SK-N-SH (cell line): ENCODE measurements around the gene HSFX1. TPM values are rescaled to one million over a fixed set of nuclear protein-coding genes. Genes with fewer than 3 reads are reported as not detected.

Experiments
- CTCF ChIA-PET: fragments of 300-600, 350-600 bp; formaldehyde crosslinking; extraction: SDS; loops from one replicate; lab custom pipeline; 2021; lab: Yijun Ruan, JAX
- POLR2A ChIA-PET: fragments of 350-600 bp; sonication (Branson Sonifier 250); formaldehyde crosslinking; extraction: SDS; loops from one replicate; lab custom pipeline; 2020; ENCODE audit warnings: antibody characterized with exemption, inconsistent platforms; lab: Yijun Ruan, JAX
- DNase-seq: peaks from one replicate; pipeline ENCODE4 v3.0.0; 2012
- H2AFZ ChIP-seq: fragments of 200-600 bp; sonication (generic); 2 replicates; pipeline ENCODE4 v1.8.1; 2016; ENCODE audit warnings: antibody characterized with exemption, mild to moderate bottlenecking, low read depth
- H3F3A ChIP-seq: fragments of 200-600 bp; sonication (generic); replicated peaks from 2 replicates; pipeline ENCODE3; 2016; ENCODE audit warnings: antibody characterized with exemption, mild to moderate bottlenecking; ENCODE audit not compliant: insufficient read depth
- H3K27ac ChIP-seq, 2 experiments: fragments of 200-500 bp in 1 of 2; fragments of 200-600 bp in 1 of 2; sonication (Bioruptor generic) in 1 of 2; sonication (generic), shearing (Covaris generic) in 1 of 2; 2 replicates each; pipeline versions ENCODE4 v1.5.1 to v1.6.1; 2014 to 2016; ENCODE audit warnings: low read depth in 2 of 2, inconsistent platforms in 1 of 2, low read length in 1 of 2, mild to moderate bottlenecking in 1 of 2, mixed read lengths in 1 of 2
- H3K27me3 ChIP-seq: fragments of 200-600 bp; sonication (generic), shearing (Covaris generic); 2 replicates; pipeline ENCODE4 v1.6.1; 2016; ENCODE audit warnings: mixed run types; ENCODE audit not compliant: insufficient read depth
- H3K36me3 ChIP-seq, 2 experiments: fragments of 200-500 bp in 1 of 2; fragments of 200-600 bp in 1 of 2; sonication (Bioruptor generic) in 1 of 2; sonication (generic) in 1 of 2; replicated peaks in 1 of 2; 2 replicates each; pipeline versions ENCODE3 to v1.5.1; 2014 to 2016; ENCODE audit warnings: low read length in 1 of 2, mild to moderate bottlenecking in 1 of 2; ENCODE audit not compliant: insufficient read depth in 2 of 2, control insufficient read depth in 1 of 2
- H3K4me1 ChIP-seq, 2 experiments: fragments of 200-500 bp in 1 of 2; fragments of 200-600 bp in 1 of 2; sonication (Bioruptor generic) in 1 of 2; sonication (generic), shearing (Covaris generic) in 1 of 2; 2 replicates each; pipeline versions ENCODE4 v1.5.1 to v1.6.1; 2014 to 2016; ENCODE audit warnings: low read depth in 1 of 2, low read length in 1 of 2, mixed run types in 1 of 2; ENCODE audit not compliant: insufficient read depth in 2 of 2, control insufficient read depth in 1 of 2
- H3K4me2 ChIP-seq: fragments of 200-600 bp; sonication (generic), shearing (Covaris generic); 2 replicates; pipeline ENCODE4 v1.6.1; 2017; ENCODE audit warnings: mixed run types
- H3K4me3 ChIP-seq, 2 experiments: fragments of 200-500 bp in 1 of 2; fragments of 200-600 bp in 1 of 2; sonication (Bioruptor generic) in 1 of 2; sonication (generic), shearing (Covaris generic) in 1 of 2; 2 replicates each; pipeline versions ENCODE4 v1.5.1 to v1.8.1; 2014 to 2016; ENCODE audit warnings: low read depth in 2 of 2, inconsistent platforms in 1 of 2, low read length in 1 of 2, mild to moderate bottlenecking in 1 of 2, mixed read lengths in 1 of 2, moderate library complexity in 1 of 2
- H3K79me2 ChIP-seq: fragments of 200-600 bp; sonication (generic); 2 replicates; pipeline ENCODE4 v1.8.1; 2017; ENCODE audit warnings: mild to moderate bottlenecking; ENCODE audit not compliant: insufficient read depth
- H3K9ac ChIP-seq: fragments of 200-600 bp; sonication (generic); 2 replicates; pipeline ENCODE4 v1.6.1; 2017; ENCODE audit warnings: mixed run types
- H3K9me2 ChIP-seq: fragments of 200-600 bp; sonication (generic); 2 replicates; pipeline ENCODE4 v1.6.1; 2017; ENCODE audit warnings: mixed run types
- H3K9me3 ChIP-seq: fragments of 200-600 bp; sonication (generic); 2 replicates; pipeline ENCODE4 v1.6.1; 2017; ENCODE audit warnings: mixed run types, mild to moderate bottlenecking, moderate library complexity
- H4K20me1 ChIP-seq: fragments of 200-600 bp; sonication (generic); 2 replicates; pipeline ENCODE4 v1.6.1; 2017; ENCODE audit warnings: mild to moderate bottlenecking, mixed run types; ENCODE audit not compliant: insufficient read depth
- CHD2 ChIP-seq: fragments of 150-350 bp; IDR thresholded peaks from 2 replicates; pipeline ENCODE4 v1.6.1; 2018; ENCODE audit warnings: low read length; ENCODE audit not compliant: partially characterized antibody
- ELF1 ChIP-seq: IDR thresholded peaks from 2 replicates; pipeline ENCODE4 v1.4.0; 2012
- EZH2phosphoT487 ChIP-seq: fragments of 200-600 bp; sonication (generic); IDR thresholded peaks from 2 replicates; pipeline ENCODE4 v1.6.1; 2017; ENCODE audit warnings: low read depth, mixed run types, mild to moderate bottlenecking, antibody characterized with exemption, moderate library complexity, borderline replicate concordance
- FOSL2 ChIP-seq: IDR thresholded peaks from 2 replicates; pipeline ENCODE4 v1.4.0; 2012; ENCODE audit warnings: low read depth, mild to moderate bottlenecking, moderate library complexity, borderline replicate concordance
- GATA2 ChIP-seq: sonication (generic); formaldehyde crosslinking; IDR thresholded peaks from 2 replicates; pipeline ENCODE4 v1.5.0; 2020; ENCODE audit warnings: mild to moderate bottlenecking, missing genetic modification reagents
- JUND ChIP-seq: IDR thresholded peaks from 2 replicates; pipeline ENCODE4 v1.4.0; 2012
- MEF2A ChIP-seq: IDR thresholded peaks from 2 replicates; pipeline ENCODE4 v1.4.0; 2012; ENCODE audit warnings: low read depth, borderline replicate concordance
- MXI1 ChIP-seq: IDR thresholded peaks from 2 replicates; pipeline ENCODE4 v1.6.1; 2012; ENCODE audit warnings: mild to moderate bottlenecking, low read depth, low read length, improper control_type of control experiment
- NFIC ChIP-seq: IDR thresholded peaks from 2 replicates; pipeline ENCODE4 v1.4.0; 2012; ENCODE audit warnings: borderline replicate concordance
- NRF1 ChIP-seq: IDR thresholded peaks from 2 replicates; pipeline ENCODE4 v1.6.1; 2012; ENCODE audit warnings: low read depth, mild to moderate bottlenecking, low read length
- RAD21 ChIP-seq: IDR thresholded peaks from 2 replicates; pipeline ENCODE4 v1.6.1; 2012; ENCODE audit warnings: mild to moderate bottlenecking, low read length
- RFX5 ChIP-seq: IDR thresholded peaks from 2 replicates; pipeline ENCODE4 v1.6.1; 2012; ENCODE audit warnings: mild to moderate bottlenecking, improper control_type of control experiment, low read length
- RXRA ChIP-seq: IDR thresholded peaks from 2 replicates; pipeline ENCODE4 v1.4.0; 2012; ENCODE audit warnings: low read depth, mild to moderate bottlenecking, borderline replicate concordance
- SMC3 ChIP-seq: IDR thresholded peaks from 2 replicates; pipeline ENCODE4 v1.6.1; 2012; ENCODE audit warnings: low read depth, low read length, improper control_type of control experiment
- YY1 ChIP-seq: IDR thresholded peaks from 2 replicates; pipeline ENCODE4 v1.4.0; 2012; ENCODE audit warnings: low read depth, mild to moderate bottlenecking
- WGBS: methylation state at CpG from one replicate; pipeline ENCODE4 v1.1.6; 2017; ENCODE audit warnings: low lambda C conversion rate; 5-methylcytosine and 5-hydroxymethylcytosine counted together
- polyA plus RNA-seq, 3 experiments: library from polyadenylated mRNA; depleted of rRNA; stranded (reverse); fragments of >200 nt; gene quantifications; 2 replicates each; pipeline ENCODE4 v1.2.3, GENCODE V29; 2012
- TF ChIP-seq, protein P1 (sequence below): fragments of 150-350 bp; IDR thresholded peaks from 2 replicates; pipeline ENCODE4 v1.6.1; 2016; ENCODE audit warnings: mild to moderate bottlenecking, low read depth, low read length
- TF ChIP-seq, protein P2 (sequence below): fragments of 150-350 bp; IDR thresholded peaks from 2 replicates; pipeline ENCODE4 v1.6.1; 2017; ENCODE audit warnings: antibody characterized with exemption, low read length, low read depth, borderline replicate concordance
- TF ChIP-seq, protein P3 (sequence below): IDR thresholded peaks from 2 replicates; pipeline ENCODE4 v1.4.0; 2012; ENCODE audit warnings: low read depth, borderline replicate concordance
- TF ChIP-seq, protein P4 (sequence below): IDR thresholded peaks from 2 replicates; pipeline ENCODE4; 2012

HSFX1 gene
- polyA plus RNA-seq, 1 of the 3 experiments (the other 2 are of a cell fraction), result 0.12 TPM

DNA sequence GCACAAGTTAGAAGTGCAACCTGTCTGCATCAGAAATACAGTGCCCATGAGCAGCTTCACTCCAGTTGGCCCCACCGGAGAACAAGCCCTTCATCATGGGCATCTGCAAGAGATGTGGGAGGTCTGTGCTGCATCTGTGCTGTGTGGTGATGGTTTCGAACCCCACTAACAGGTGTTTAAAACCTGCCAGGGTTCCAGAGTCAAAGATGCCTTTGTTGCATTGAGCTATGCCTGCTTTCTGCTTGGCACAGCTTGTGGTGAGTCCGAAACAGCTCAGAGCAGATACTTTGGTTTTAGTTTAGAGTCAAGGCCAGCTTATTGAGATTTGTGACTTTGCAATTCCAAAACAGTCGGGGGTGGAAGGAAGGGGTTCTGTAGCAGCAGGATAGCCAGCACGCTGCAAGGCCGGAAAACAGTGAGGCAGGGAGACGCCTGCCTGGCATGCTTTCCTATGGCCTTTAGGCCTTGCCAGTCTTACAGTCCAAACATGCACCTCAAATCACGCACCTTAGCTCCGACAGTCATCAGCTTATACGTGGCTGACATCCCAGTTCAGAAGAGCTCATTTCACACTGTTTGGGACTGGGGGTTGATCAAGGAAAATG lies 29.7 kb downstream of the HSFX1 start:
- Histone ChIP-seq H2AFZ (no peak overlapping the region), H3K4me3 (no peak overlapping the region), H3K27ac (no peak overlapping the region), H3K9ac (no peak overlapping the region), H3K36me3 (no peaks in the 10 kb centered on the region), H4K20me1 (no peaks in the 10 kb centered on the region), H3K4me2 (no peak overlapping the region), H3F3A (no peaks in the 10 kb centered on the region), H3K9me2 (no peaks in the 10 kb centered on the region), H3K79me2 (no peaks in the 10 kb centered on the region), H3K9me3 (no peaks in the 10 kb centered on the region), H3K4me1 (no peaks in the 10 kb centered on the region), H3K27me3 (peaks cover 31% of the 10 kb centered on the region; the same call in 1 of the 2 replicates)
- WGBS, result 26% methylated on average over 9 of the region's 10 CpGs
- POLR2A ChIA-PET, result no interaction called here
- CTCF ChIA-PET, result no interaction called here
- DNase-seq, result no peak
- no peak for TF ChIP-seq SMC3
- no peak for TF ChIP-seq NRF1
- TF ChIP-seq, protein P1, sequence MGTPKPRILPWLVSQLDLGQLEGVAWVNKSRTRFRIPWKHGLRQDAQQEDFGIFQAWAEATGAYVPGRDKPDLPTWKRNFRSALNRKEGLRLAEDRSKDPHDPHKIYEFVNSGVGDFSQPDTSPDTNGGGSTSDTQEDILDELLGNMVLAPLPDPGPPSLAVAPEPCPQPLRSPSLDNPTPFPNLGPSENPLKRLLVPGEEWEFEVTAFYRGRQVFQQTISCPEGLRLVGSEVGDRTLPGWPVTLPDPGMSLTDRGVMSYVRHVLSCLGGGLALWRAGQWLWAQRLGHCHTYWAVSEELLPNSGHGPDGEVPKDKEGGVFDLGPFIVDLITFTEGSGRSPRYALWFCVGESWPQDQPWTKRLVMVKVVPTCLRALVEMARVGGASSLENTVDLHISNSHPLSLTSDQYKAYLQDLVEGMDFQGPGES, result no peak
- TF ChIP-seq YY1, result no peak
- TF ChIP-seq CHD2, result no peak
- no peak for TF ChIP-seq RFX5
- TF ChIP-seq JUND, result no peak
- TF ChIP-seq, protein P2, sequence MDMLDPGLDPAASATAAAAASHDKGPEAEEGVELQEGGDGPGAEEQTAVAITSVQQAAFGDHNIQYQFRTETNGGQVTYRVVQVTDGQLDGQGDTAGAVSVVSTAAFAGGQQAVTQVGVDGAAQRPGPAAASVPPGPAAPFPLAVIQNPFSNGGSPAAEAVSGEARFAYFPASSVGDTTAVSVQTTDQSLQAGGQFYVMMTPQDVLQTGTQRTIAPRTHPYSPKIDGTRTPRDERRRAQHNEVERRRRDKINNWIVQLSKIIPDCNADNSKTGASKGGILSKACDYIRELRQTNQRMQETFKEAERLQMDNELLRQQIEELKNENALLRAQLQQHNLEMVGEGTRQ, result no peak
- no peak for TF ChIP-seq RAD21
- TF ChIP-seq, protein P3, sequence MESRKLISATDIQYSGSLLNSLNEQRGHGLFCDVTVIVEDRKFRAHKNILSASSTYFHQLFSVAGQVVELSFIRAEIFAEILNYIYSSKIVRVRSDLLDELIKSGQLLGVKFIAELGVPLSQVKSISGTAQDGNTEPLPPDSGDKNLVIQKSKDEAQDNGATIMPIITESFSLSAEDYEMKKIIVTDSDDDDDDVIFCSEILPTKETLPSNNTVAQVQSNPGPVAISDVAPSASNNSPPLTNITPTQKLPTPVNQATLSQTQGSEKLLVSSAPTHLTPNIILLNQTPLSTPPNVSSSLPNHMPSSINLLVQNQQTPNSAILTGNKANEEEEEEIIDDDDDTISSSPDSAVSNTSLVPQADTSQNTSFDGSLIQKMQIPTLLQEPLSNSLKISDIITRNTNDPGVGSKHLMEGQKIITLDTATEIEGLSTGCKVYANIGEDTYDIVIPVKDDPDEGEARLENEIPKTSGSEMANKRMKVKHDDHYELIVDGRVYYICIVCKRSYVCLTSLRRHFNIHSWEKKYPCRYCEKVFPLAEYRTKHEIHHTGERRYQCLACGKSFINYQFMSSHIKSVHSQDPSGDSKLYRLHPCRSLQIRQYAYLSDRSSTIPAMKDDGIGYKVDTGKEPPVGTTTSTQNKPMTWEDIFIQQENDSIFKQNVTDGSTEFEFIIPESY, result no peak
- TF ChIP-seq GATA2 (CRISPR knock-in tag), result no peak
- TF ChIP-seq EZH2phosphoT487, result no peak

DNA sequence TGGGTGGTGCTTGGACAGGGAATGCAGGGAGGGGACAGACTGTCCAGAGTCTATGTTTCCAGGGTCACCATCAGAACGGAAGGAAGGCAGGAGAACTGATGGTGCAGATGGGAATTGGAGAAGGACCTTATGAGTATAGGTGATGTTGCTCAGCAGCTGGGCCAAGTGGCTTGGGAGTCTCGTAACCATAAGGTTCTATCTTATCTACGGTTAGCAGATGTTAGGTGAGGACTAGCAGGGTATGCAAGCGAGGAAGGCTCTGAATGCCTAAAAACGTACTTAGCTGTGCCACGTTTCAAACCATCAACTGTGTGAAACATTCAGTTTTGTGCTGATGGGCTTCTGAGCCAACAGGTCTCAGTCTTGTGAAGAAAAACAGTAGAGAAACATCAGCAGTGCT lies 30.2 kb downstream of the HSFX1 start:
- H3K4me2 ChIP-seq, result no peak overlapping the region
- H2AFZ ChIP-seq, result no peak overlapping the region
- H3K9ac ChIP-seq, result no peak overlapping the region
- CTCF ChIA-PET, result no interaction called here
- H3K36me3 ChIP-seq, result no peaks in the 10 kb centered on the region
- peaks cover 36% of the 10 kb centered on the region; the same call in 1 of the 2 replicates for H3K27me3 ChIP-seq
- H3K79me2 ChIP-seq, result no peaks in the 10 kb centered on the region
- TF ChIP-seq CHD2 (no peak), FOSL2 (no peak), NRF1 (no peak), ELF1 (no peak), YY1 (no peak), RXRA (no peak), MXI1 (no peak), NFIC (no peak), MEF2A (no peak), SMC3 (no peak), RFX5 (no peak)
- TF ChIP-seq, protein P2, result no peak
- TF ChIP-seq, protein P1, result no peak
- TF ChIP-seq, protein P4, sequence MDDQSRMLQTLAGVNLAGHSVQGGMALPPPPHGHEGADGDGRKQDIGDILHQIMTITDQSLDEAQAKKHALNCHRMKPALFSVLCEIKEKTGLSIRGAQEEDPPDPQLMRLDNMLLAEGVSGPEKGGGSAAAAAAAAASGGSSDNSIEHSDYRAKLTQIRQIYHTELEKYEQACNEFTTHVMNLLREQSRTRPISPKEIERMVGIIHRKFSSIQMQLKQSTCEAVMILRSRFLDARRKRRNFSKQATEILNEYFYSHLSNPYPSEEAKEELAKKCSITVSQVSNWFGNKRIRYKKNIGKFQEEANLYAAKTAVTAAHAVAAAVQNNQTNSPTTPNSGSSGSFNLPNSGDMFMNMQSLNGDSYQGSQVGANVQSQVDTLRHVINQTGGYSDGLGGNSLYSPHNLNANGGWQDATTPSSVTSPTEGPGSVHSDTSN, result no peak
- DNase-seq, result no peak
- H3K4me3 ChIP-seq, result no peak overlapping the region
- H3K4me1 ChIP-seq, result no peaks in the 10 kb centered on the region
- H3K27ac ChIP-seq, result no peak overlapping the region
- H3F3A ChIP-seq, result no peaks in the 10 kb centered on the region
- WGBS, result 19% methylated on average over 6 of the region's 6 CpGs
- no peaks in the 10 kb centered on the region for H4K20me1 ChIP-seq
- H3K9me3 ChIP-seq, result no peaks in the 10 kb centered on the region
- no peaks in the 10 kb centered on the region for H3K9me2 ChIP-seq
- POLR2A ChIA-PET, result no interaction called here
